ENCODE results near the gene EIF3L.

Gene EIF3L

DNA sequence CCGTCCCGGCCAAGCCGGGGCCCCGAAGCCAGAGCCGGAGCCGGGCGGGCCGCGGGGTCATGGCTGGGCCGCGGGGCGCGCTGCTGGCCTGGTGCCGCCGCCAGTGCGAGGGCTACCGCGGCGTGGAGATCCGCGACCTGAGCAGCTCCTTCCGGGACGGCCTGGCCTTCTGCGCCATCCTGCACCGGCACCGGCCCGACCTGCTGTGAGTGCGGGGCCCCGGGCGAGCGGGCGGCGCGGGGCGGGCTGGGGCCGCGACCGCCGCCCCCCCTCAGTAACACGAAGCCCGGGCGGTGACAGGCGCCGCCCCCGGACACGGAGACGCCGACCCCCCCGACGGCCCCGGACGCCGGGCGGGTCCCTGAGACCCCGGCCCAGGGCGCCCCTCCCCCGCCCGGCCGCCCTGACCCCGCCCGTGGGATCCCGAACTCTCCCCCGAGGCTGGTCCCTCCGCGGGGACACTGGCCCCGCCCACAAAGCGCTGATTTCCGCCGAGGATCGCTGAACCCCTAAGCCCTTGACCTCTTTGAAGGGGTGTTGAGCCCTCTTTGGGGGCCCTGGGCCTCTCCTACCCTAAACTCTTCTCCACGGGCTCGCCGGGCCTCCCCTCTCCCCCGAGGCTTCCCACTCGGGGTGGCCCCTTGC is 57.3 kb downstream of the EIF3L start:
- peak; percentile 19 to 70 (median 46) for DNase-seq

DNA sequence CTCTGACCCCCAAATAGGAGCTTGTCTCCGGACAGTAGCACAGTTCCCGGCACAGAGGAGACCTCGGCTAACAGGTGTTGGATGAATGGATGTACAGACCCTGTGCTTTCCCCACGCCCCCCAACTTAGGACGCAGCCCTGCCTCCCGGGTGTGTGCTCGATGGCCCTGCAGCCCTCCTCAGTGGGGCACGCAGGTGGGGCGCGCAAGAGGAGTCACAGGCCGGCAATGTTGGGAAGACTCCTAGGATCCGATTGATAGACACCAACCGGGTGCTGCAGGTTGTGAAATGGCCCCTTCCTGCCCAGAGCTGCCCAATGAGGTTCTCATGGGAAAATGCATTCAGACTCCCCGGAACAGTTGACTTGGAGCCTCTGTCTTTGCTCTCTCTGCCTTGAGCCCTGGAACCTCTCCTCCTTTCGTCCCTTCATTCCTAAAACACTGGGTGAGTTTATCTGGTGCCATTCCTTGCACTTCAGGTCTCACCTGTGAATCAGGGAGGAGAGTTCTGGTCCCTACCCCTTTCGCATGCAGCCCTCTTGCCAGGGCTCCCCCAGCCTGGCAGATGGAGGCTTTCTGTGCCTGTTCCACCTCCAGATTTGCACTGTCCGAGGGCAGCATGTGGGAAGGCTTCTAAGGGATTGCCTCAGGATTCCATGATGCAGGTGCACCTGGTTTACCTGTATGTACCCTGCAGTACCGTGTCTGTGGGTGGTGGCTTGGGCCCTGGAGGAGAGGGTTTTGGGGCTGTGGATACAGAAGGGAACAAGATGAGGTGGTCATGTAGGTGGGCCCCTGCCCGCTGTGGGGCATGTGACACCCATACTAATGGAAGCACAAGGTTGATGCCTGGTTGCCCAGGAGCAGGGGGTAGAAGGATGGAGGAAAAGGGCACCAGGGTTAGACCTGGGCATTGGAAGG is 58.1 kb downstream of the EIF3L start:
- DNase-seq, result peak in 3 of 4 experiments; percentile 19 to 41 (median 20)

DNA sequence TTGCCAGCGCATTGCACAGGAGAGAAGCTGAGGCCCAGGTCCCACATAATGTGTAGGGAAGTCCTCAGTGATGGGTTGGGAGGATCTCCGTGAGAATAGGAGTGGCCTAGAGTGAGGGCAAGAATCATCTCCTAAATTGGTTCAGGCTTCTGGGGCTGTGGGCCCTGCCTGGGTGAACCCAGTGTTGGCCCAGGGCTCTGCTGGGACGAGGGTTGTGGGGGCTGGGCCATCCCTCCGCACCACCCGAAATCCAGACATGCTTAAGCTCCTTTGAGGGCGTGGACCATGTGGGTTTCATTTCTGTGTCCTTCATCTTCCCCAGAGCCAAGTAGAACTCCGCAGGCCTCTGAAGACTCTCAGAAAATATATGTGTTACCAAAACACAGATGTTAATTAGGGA is 60.5 kb downstream of the EIF3L start:
- DNase-seq, result no peak

DNA sequence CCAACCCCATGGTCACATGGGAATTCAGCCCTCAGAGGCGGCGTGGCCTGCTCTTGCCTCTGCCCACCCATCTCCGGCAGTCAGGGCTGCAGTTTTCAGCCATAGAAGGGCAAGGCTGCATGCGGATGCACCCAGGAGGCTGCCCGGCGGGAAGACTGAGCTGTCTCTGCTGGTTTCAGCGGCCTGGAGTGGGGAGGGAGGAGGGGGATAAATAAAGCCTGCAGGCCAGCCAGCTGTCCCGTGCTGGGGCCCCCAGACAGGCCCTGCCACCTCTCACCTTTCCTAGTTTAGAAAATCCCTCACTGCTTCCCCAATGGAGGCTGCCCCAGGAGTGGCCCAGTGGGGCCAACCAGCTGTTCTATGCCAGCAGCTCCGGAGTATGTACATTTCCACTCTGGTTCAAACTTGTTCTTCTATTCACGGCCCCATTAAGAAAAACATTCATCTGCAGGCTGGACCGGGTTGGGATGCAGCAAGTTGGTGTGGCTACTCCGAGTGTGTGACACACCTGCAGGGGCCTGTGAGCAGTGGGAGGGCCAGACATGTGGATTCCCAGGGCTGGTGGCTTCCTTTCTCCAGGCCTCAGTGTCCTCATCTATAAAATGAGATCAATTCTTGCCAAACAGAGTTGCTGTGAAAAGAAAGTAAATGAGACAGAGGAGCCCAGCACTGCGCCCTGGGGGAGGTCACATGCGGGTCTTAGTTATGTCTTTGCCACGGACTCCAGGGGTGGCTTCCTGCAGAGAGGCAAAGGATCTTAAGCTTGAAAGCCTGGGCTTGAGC is 61.9 kb downstream of the EIF3L start:
- no peak for DNase-seq

GRCh38 chr22:37911697-37912096 is 62.5 kb downstream of the EIF3L start:
- no peak for DNase-seq

GRCh38 chr22:37912171-37912570 is 63.0 kb downstream of the EIF3L start:
- DNase-seq, result no peak

DNA sequence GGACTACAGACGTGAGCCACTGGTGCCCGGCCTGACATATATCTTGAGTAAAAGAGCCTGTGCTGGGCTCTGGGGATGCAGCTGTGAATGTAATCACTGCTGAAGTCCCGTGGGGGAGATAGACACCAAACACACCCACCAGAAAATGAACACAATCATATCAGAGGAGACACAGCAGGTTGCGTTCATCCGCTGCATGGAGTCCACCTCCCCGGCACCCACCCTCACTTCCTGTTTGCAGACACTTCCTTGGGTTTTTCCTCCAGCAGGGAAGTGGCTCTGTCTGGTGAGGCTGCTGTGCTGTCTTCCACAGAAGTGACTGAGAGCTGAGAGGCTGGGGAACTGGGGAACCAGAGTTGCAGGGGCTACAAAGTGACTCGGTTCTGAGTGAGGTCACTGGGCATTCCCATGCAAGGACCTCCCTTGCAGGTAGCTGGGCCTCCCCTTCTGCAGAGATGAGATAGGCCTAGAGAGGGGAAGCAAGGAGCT is 64.1 kb downstream of the EIF3L start:
- peak in 1 of 4 experiments; percentile 14 for DNase-seq

DNA sequence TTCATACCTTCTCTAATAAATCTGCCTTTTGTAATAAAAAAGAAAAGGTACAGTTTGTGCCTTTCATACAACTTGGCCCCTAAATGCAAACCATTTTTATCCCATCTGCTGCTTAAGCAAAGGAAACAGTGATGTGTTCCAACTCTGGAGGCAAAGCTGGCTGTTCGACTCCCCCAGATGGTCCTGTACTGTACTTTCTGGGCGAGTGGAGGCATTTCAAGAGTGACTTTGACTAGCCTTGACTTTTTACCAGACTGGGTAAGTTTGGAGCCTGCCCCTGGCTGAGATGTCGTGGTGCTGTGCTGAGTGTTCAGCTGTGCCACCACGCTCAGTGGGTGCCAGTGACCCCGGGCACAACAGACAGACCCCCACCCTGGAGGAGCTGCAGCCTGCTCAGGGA is 67.1 kb downstream of the EIF3L start:
- no peak for DNase-seq

- no peak for DNase-seq
Measured at GRCh38 chr22:37917874-37918548, 68.8 kb downstream of the EIF3L start.

- no peak for DNase-seq
Measured at GRCh38 chr22:37918580-37919270, 69.5 kb downstream of the EIF3L start.

- peak; percentile 26 to 54 (median 46) for DNase-seq
Measured at GRCh38 chr22:37920126-37920525, 70.9 kb downstream of the EIF3L start.

DNA sequence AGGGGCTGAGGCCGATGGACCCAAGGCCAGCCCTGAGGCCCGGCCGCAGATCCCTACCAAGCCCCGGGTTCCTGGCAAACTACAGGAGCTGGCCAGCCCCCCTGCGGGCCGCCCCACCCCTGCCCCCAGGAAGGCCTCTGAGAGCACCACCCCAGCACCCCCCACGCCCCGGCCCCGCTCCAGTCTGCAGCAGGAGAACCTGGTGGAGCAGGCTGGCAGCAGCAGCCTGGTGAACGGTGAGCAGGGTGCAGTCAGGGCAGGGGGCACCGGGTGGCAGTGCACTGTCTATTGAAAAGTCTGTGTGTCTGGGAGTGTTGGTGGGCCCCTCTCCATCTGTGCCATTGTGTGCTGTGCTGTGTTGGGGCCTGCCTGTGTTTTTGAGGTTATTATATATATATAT is 73.0 kb downstream of the EIF3L start:
- no peak for DNase-seq

DNA sequence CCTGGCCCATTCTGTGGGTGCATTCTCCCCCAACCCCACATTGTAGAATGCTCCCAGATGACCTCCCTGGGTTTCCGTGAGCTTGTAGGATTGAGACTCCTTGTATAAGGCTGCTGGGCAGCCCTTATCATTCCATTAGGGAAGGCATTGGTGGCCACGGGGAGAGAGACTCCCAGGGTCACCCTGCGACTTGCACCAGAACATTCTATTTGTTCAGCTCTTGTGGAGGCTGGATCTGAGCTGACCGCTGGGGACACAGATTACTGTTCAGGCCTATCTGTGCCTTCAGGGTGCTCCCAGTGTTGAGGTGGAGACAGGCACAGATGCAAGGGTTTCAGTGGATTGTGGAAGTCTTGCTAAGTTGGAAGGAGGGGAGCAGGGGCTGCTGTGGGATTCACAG is 74.7 kb downstream of the EIF3L start:
- DNase-seq, result no peak

- DNase-seq, result no peak
Measured at GRCh38 chr22:37924386-37925065, 75.3 kb downstream of the EIF3L start.

DNA sequence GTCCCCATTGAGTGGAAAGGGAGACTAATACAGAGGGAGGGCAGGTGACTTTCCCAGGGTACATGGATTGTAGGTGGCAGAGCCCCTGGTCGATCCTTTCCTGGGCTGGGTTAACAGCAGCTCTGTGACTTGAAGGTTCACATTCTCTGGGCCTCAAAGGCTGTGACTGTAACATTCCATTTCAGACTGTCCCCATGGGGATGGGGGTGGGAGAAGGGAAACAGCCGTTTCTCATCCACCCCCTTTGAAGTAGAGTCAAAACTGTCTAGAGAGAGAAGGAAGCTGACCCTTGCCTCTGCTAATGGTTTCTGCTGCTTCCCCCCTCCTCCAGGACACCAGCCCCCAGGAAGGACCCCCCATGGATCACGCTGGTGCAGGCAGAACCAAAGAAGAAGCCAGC is 76.1 kb downstream of the EIF3L start:
- DNase-seq, result no peak

DNA sequence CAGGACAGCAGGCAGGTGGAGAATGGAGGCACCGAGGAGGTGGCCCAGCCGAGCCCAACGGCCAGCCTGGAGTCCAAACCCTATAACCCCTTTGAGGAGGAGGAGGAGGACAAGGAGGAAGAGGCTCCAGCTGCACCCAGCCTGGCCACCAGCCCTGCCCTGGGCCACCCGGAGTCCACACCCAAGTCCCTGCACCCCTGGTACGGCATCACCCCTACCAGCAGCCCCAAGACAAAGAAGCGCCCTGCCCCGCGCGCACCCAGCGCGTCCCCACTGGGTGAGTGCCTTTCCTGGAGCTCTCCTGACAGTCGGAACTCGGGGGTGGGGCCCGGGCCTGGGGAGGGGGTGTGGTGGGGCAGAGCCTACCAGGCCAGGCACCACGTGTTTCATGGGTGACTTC is 76.5 kb downstream of the EIF3L start:
- DNase-seq, result no peak

- no peak for DNase-seq
Measured at GRCh38 chr22:37926358-37926757, 77.1 kb downstream of the EIF3L start.

- DNase-seq, result no peak
Measured at GRCh38 chr22:37926771-37927636, 77.8 kb downstream of the EIF3L start.

- DNase-seq, result no peak
Measured at GRCh38 chr22:37927637-37927936, 78.4 kb downstream of the EIF3L start.

GRCh38 chr22:37929390-37929789 is 80.2 kb downstream of the EIF3L start:
- DNase-seq, result no peak

All from suppressor macrophage (primary cell).